Adrenal gland (tissue), 5 donors: Measurements from ENCODE around the gene TMEM123.

Experiments
- CTCF ChIP-seq, 6 experiments: fragments of 450-650 bp in 4 of 6; fragments of 200-600 bp in 2 of 6; sonication (generic) in 1 of 6; IDR thresholded peaks; 1 replicate in 5 of 6; 2 replicates in 1 of 6; pipeline versions ENCODE4 v1.5.1 to v1.8.0; 2016 to 2021; ENCODE audit warnings: antibody characterized with exemption in 6 of 6, mild to moderate bottlenecking in 2 of 6, moderate library complexity in 1 of 6
- POLR2A ChIP-seq, 2 donors: fragments of 450-650 bp; IDR thresholded peaks; one replicate each; pipeline ENCODE4 v1.6.1; 2017; ENCODE audit warnings: antibody characterized with exemption in 2 of 2, mild to moderate bottlenecking in 2 of 2, moderate library complexity in 1 of 2
- donor health status: DM: no; HTN: no; CAD: no.

- TF ChIP-seq CTCF (IDR thresholded peaks at IDR 0.05) (peak; percentile 11 to 46 (median 30)), POLR2A (IDR thresholded peaks at IDR 0.05) (no peak)
Observed at GRCh38 chr11:102367364-102367763, 85.2 kb downstream of the TMEM123 start.
